DND-41 (cell line): ENCODE measurements around the gene ZNF530.

Source experiments
- CTCF ChIP-seq: IDR thresholded peaks from 2 replicates; pipeline ENCODE4 v1.5.1; 2012; ENCODE audit warnings: borderline replicate concordance, low read length, moderate library complexity, mild to moderate bottlenecking; ENCODE audit not compliant: poor library complexity, severe bottlenecking; ENCODE audit errors: extremely low read depth
- EZH2 ChIP-seq: IDR thresholded peaks from 3 replicates; pipeline ENCODE4 v1.6.1; 2012; ENCODE audit warnings: borderline replicate concordance, low read depth, mild to moderate bottlenecking, moderate library complexity, low read length, inconsistent platforms; ENCODE audit not compliant: severe bottlenecking

- TF ChIP-seq CTCF (no peak), EZH2 (no peak)
Measured at GRCh38 chr19:57587529-57587928, 12.2 kb upstream of the ZNF530 start.
